Neural cell (in vitro differentiated cells): ENCODE measurements around the gene RHOT2. TPM values are rescaled to one million over a fixed set of nuclear protein-coding genes. Genes with fewer than 3 reads are reported as not detected.

ENCODE experiments used
- H2AFZ ChIP-seq: fragments of 200-600, 300-800 bp; sonication (generic), shearing (Covaris generic); 2 replicates; pipeline ENCODE4 v1.6.0; 2014; ENCODE audit warnings: low read depth, mild to moderate bottlenecking, antibody characterized with exemption, low read length, moderate library complexity
- H3F3A ChIP-seq: fragments of 200-600 bp; shearing (Covaris generic); 2 replicates; pipeline ENCODE4 v1.6.1; 2016; ENCODE audit warnings: mild to moderate bottlenecking, moderate library complexity, mixed read lengths, antibody characterized with exemption, low read length; ENCODE audit not compliant: insufficient read depth, poor library complexity, severe bottlenecking
- H3K27ac ChIP-seq: fragments of 200-600, 300-800 bp; sonication (generic), shearing (Covaris generic); 2 replicates; pipeline ENCODE4 v1.5.1; 2014; ENCODE audit warnings: mild to moderate bottlenecking, low read length, moderate library complexity
- H3K27me3 ChIP-seq: fragments of 300-800, 200-600 bp; sonication (generic), shearing (Covaris generic); 2 replicates; pipeline ENCODE4 v1.6.0; 2014; ENCODE audit warnings: mild to moderate bottlenecking, low read depth, low read length, moderate library complexity; ENCODE audit not compliant: insufficient read depth
- H3K36me3 ChIP-seq: fragments of 300-800, 200-600 bp; sonication (generic), shearing (Covaris generic); 2 replicates; pipeline ENCODE4 v1.5.1; 2014; ENCODE audit warnings: mild to moderate bottlenecking, antibody characterized with exemption, low read length, moderate library complexity; ENCODE audit not compliant: insufficient read depth
- H3K4me2 ChIP-seq: fragments of 300-800, 200-600 bp; sonication (generic), shearing (Covaris generic); 2 replicates; pipeline ENCODE4 v1.6.0; 2014; ENCODE audit warnings: mild to moderate bottlenecking, low read length
- H3K4me3 ChIP-seq: fragments of 300-800, 200-600 bp; sonication (generic), shearing (Covaris generic); 2 replicates; pipeline ENCODE4 v1.5.1; 2014; ENCODE audit warnings: mild to moderate bottlenecking, low read length, moderate library complexity
- H3K79me2 ChIP-seq: fragments of 200-600 bp; shearing (Covaris generic); replicated peaks from 2 replicates; pipeline ENCODE4 v1.6.0; 2014; ENCODE audit warnings: mild to moderate bottlenecking, low read length, moderate library complexity; ENCODE audit not compliant: insufficient read depth
- H3K9ac ChIP-seq: fragments of 300-800, 200-600 bp; sonication (generic), shearing (Covaris generic); 2 replicates; pipeline ENCODE4 v1.6.1; 2016; ENCODE audit warnings: mild to moderate bottlenecking, low read length, mixed read lengths
- H3K9me2 ChIP-seq: fragments of 200-600 bp; shearing (Covaris generic); 2 replicates; pipeline ENCODE4 v1.6.1; 2016; ENCODE audit warnings: mild to moderate bottlenecking, low read length, mixed read lengths; ENCODE audit not compliant: insufficient read depth
- H3K9me3 ChIP-seq: fragments of 200-600, 300-800 bp; sonication (generic), shearing (Covaris generic); 2 replicates; pipeline ENCODE4 v1.6.1; 2016; ENCODE audit warnings: mild to moderate bottlenecking, mixed run types, low read length, moderate library complexity, mixed read lengths
- H4K20me1 ChIP-seq: fragments of 200-600 bp; shearing (Covaris generic); 2 replicates; pipeline ENCODE4 v1.6.1; 2016; ENCODE audit warnings: mild to moderate bottlenecking, mixed run types; ENCODE audit not compliant: insufficient read depth
- EP300 ChIP-seq: fragments of 450-650 bp; conservative IDR thresholded peaks from 2 replicates; pipeline ENCODE4 v1.6.1; 2014; ENCODE audit warnings: antibody characterized with exemption, mild to moderate bottlenecking, moderate library complexity; ENCODE audit not compliant: poor library complexity, severe bottlenecking
- EZH2 ChIP-seq: fragments of 200-600, 300-800 bp; shearing (Covaris generic), sonication (generic); IDR thresholded peaks from 2 replicates; pipeline ENCODE4 v1.6.1; 2014; ENCODE audit warnings: antibody characterized with exemption, low read length, borderline replicate concordance, mild to moderate bottlenecking; ENCODE audit not compliant: insufficient read depth, poor library complexity, severe bottlenecking
- MXI1 ChIP-seq: fragments of 450-650 bp; conservative IDR thresholded peaks from 2 replicates; pipeline ENCODE4 v1.6.1; 2014; ENCODE audit warnings: antibody characterized with exemption, mild to moderate bottlenecking; ENCODE audit not compliant: poor library complexity, severe bottlenecking
- POLR2AphosphoS5 ChIP-seq: IDR thresholded peaks from 2 replicates; pipeline ENCODE4 v1.6.1; 2012
- RAD21 ChIP-seq: fragments of 450-650 bp; conservative IDR thresholded peaks from 2 replicates; pipeline ENCODE4 v1.6.1; 2014; ENCODE audit warnings: antibody characterized with exemption, mild to moderate bottlenecking, moderate library complexity
- SMC3 ChIP-seq: fragments of 450-650 bp; conservative IDR thresholded peaks from 2 replicates; pipeline ENCODE4 v1.6.1; 2014; ENCODE audit warnings: antibody characterized with exemption, mild to moderate bottlenecking, moderate library complexity; ENCODE audit not compliant: poor library complexity
- TAF1 ChIP-seq: IDR thresholded peaks from 2 replicates; pipeline ENCODE4 v1.6.1; 2012; ENCODE audit warnings: low read depth
- polyA plus RNA-seq: library from polyadenylated mRNA; depleted of rRNA; stranded (reverse); fragments of >200 nt; gene quantifications from 2 replicates; pipeline ENCODE4 v1.2.3, GENCODE V29; 2014
- TF ChIP-seq, protein P1 (sequence below): fragments of 450-650 bp; IDR thresholded peaks from 2 replicates; pipeline ENCODE4 v1.5.1; 2014; ENCODE audit warnings: antibody characterized with exemption, mild to moderate bottlenecking, moderate library complexity; ENCODE audit not compliant: poor library complexity, severe bottlenecking
- TF ChIP-seq, protein P2 (sequence below): IDR thresholded peaks from 2 replicates; pipeline ENCODE4 v1.6.1; 2012; ENCODE audit warnings: borderline replicate concordance

RHOT2 gene
- polyA plus RNA-seq, 1 donor from 2014 or later, result 132 TPM

DNA sequence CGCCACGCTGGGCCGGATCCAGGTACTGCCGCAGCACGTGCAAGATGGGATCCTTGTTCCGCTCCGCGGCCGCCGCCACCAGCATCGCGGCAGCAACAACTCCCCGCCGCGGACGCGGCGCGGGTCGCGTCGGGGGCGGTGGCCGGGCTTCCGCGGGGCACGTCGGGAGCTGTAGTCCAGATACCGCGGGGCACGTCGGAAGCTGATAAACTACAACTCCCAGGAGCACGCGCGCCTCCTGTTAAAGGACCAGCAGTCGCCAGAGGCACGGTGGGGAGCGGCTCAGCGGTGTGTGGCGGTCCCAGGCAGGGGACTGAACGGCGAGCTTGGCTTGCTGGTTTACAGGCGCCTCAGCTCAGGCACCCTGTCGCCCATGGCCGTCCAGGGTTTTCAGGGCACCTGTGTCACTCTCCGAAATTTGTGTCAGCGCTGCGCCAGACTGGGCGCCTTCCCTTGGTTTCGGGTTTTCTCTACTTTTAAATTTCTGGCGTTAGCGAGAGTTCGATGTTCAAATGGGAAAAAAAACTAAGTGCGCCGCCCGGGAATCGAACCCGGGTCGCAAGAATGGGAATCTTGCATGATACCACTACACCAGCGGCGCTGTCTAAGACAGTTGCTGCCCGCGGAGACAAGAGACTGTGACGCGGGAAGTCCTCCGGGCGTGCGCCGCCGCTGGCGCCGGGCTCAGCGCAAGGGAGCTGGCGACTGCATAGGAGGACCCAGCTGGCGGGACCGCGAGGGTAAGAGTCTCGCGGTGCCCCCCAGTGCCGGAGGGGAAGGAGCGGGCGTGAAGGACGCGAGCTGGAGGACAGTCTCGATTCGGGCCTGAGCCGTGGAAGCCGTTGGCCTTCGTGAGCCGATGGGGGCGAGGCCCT is 31.5 kb upstream of the RHOT2 start, which contains the start of gene METTL26 (continued):
- TF ChIP-seq, protein P1, sequence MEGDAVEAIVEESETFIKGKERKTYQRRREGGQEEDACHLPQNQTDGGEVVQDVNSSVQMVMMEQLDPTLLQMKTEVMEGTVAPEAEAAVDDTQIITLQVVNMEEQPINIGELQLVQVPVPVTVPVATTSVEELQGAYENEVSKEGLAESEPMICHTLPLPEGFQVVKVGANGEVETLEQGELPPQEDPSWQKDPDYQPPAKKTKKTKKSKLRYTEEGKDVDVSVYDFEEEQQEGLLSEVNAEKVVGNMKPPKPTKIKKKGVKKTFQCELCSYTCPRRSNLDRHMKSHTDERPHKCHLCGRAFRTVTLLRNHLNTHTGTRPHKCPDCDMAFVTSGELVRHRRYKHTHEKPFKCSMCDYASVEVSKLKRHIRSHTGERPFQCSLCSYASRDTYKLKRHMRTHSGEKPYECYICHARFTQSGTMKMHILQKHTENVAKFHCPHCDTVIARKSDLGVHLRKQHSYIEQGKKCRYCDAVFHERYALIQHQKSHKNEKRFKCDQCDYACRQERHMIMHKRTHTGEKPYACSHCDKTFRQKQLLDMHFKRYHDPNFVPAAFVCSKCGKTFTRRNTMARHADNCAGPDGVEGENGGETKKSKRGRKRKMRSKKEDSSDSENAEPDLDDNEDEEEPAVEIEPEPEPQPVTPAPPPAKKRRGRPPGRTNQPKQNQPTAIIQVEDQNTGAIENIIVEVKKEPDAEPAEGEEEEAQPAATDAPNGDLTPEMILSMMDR, result peak; percentile 54

DNA sequence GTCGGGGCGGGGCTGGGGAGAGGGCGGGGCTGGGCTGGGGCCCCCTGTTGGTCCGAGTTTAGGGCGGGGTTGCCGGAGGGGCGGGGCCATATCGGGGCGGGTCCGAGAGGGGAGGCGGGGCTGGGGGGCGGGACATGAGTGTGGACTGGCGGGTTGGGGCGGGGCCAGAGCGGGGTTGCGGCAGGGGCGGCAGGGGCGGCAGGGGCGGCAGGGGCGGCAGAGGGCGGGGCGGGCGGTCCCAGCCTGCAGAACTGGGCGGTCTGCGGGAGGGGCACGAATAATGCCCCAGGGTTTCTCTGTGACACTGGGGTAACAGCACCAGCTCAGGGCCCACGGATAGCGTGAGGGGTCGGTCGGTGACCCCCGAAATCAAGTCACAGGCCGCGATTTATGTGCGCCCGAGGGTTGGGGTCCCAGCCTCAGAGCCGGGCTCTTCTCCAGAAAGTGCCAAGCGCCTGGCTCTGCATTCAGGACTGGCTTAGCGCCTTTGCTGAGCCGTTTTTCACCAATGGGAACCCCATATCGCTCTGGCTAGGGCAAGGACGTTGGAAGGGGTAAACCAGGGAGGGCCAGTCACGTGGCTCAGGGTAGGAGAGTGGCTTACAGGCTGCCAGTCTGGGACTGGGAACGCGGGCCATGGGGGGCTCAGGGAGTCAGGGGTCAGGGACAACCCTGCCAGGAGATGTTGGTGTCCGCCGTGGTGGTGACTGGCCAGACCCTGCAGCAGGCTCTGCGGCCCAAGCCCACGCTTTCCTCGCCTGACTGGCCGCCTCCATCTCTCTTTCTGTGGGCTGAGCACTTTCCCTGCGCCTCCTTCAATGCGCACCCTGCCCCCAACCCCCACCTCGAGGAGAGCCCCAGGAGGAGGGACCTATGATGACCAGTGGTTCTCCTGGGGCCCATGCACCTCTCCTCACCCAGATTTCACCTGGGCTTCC is 30.6 kb upstream of the RHOT2 start:
- no peak for TF ChIP-seq EZH2
- no peak for TF ChIP-seq POLR2AphosphoS5
- TF ChIP-seq SMC3, result no peak
- TF ChIP-seq EP300, result no peak
- TF ChIP-seq, protein P2, sequence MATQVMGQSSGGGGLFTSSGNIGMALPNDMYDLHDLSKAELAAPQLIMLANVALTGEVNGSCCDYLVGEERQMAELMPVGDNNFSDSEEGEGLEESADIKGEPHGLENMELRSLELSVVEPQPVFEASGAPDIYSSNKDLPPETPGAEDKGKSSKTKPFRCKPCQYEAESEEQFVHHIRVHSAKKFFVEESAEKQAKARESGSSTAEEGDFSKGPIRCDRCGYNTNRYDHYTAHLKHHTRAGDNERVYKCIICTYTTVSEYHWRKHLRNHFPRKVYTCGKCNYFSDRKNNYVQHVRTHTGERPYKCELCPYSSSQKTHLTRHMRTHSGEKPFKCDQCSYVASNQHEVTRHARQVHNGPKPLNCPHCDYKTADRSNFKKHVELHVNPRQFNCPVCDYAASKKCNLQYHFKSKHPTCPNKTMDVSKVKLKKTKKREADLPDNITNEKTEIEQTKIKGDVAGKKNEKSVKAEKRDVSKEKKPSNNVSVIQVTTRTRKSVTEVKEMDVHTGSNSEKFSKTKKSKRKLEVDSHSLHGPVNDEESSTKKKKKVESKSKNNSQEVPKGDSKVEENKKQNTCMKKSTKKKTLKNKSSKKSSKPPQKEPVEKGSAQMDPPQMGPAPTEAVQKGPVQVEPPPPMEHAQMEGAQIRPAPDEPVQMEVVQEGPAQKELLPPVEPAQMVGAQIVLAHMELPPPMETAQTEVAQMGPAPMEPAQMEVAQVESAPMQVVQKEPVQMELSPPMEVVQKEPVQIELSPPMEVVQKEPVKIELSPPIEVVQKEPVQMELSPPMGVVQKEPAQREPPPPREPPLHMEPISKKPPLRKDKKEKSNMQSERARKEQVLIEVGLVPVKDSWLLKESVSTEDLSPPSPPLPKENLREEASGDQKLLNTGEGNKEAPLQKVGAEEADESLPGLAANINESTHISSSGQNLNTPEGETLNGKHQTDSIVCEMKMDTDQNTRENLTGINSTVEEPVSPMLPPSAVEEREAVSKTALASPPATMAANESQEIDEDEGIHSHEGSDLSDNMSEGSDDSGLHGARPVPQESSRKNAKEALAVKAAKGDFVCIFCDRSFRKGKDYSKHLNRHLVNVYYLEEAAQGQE, result no peak
- TF ChIP-seq TAF1, result no peak
- TF ChIP-seq MXI1, result no peak
- TF ChIP-seq, protein P1, result no peak
- TF ChIP-seq RAD21, result no peak

More for the DNA sequence above, 30.6 kb upstream of the RHOT2 start:
- no peaks in the 10 kb centered on the region for H3K27me3 ChIP-seq
- H3K27ac ChIP-seq, result peak overlapping the region; percentile 93
- peak overlapping the region; percentile 87 for H3K9ac ChIP-seq
- H2AFZ ChIP-seq, result no peak overlapping the region
- no peaks in the 10 kb centered on the region for H3K9me2 ChIP-seq
- no peaks in the 10 kb centered on the region for H3F3A ChIP-seq
- peak overlapping the region; percentile 94 for H3K4me3 ChIP-seq
- H3K4me2 ChIP-seq, result peak overlapping the region; percentile 7
- H3K79me2 ChIP-seq, result no peaks in the 10 kb centered on the region
- H3K36me3 ChIP-seq, result no peaks in the 10 kb centered on the region
- no peaks in the 10 kb centered on the region for H3K9me3 ChIP-seq
- no peaks in the 10 kb centered on the region for H4K20me1 ChIP-seq
